Uterus (tissue), 2 donors: ENCODE data around the gene VAV1.

Experiments
- CTCF ChIP-seq, 4 experiments: fragments of 200-600 bp in 2 of 4; fragments of 450-650 bp in 2 of 4; sonication (generic) in 2 of 4; IDR thresholded peaks; one replicate each; pipeline ENCODE4 v1.5.1; 2016 to 2019; ENCODE audit warnings: antibody characterized with exemption in 4 of 4, mild to moderate bottlenecking in 2 of 4, moderate library complexity in 1 of 4
- POLR2A ChIP-seq, 2 donors: fragments of 450-650 bp; IDR thresholded peaks; one replicate each; pipeline ENCODE4 v1.6.1; 2016; ENCODE audit warnings: antibody characterized with exemption in 2 of 2, mild to moderate bottlenecking in 1 of 2, moderate library complexity in 1 of 2

DNA sequence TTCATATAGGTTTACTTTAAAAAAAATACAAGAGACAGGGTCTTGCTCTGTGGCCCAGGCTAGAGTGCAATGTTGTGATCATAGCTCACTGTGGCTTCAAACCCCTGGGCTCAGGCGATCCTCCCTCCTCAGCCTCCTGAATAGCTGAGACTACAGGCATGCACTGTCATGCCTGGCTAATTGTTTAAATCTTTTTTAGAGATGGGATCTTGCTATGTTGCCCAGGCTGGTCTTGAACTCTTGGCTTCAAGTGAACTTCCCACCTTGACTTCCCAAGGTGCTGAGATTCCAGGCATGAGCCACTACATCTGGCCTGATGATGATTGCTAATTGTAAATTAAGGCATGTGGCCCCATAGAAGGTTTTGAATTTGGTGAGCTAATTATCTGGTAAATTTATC lies 79.5 kb downstream of the VAV1 start:
- TF ChIP-seq CTCF (IDR thresholded peaks at IDR 0.05) (no peak), POLR2A (IDR thresholded peaks at IDR 0.05) (no peak)
